Activated CD4-positive, alpha-beta memory T cell treated with anti-CD3 and anti-CD28 coated beads, Interleukin-2, amount 10 ng/mL, durations not matched to agents 7 days and 5 days (primary cell): ENCODE results near the gene TRNAU1AP. TPM values are rescaled to one million over a fixed set of nuclear protein-coding genes. Genes with fewer than 3 reads are reported as not detected.

Experiments
- CTCF ChIA-PET: fragments of 350-600 bp; sonication (Branson Sonifier 250); formaldehyde crosslinking; loops from one replicate; lab custom pipeline; 2021; ENCODE audit warnings: antibody characterized with exemption, inconsistent platforms; lab: Charles Lee
- POLR2A ChIA-PET: fragments of 350-600 bp; sonication (Branson Sonifier 250); formaldehyde crosslinking; loops from one replicate; lab custom pipeline; 2021; ENCODE audit warnings: antibody characterized with exemption; lab: Charles Lee
- DNase-seq: peaks from one replicate; pipeline ENCODE4 v3.0.0-alpha.2; 2020
- H3K27ac Mint-ChIP-seq: one replicate; pipeline ENCODE4 v1.8.0; 2021; ENCODE audit warnings: mild to moderate bottlenecking, mixed read lengths
- H3K27me3 Mint-ChIP-seq: one replicate; pipeline ENCODE4 v1.8.0; 2021; ENCODE audit warnings: mixed read lengths
- H3K36me3 Mint-ChIP-seq: one replicate; pipeline ENCODE4 v1.8.0; 2021; ENCODE audit warnings: low read depth, mixed read lengths
- H3K4me1 Mint-ChIP-seq: one replicate; pipeline ENCODE4 v1.8.0; 2021; ENCODE audit warnings: mixed read lengths
- H3K4me3 Mint-ChIP-seq: one replicate; pipeline ENCODE4 v1.8.0; 2021; ENCODE audit warnings: mild to moderate bottlenecking, mixed read lengths
- H3K9me3 Mint-ChIP-seq: one replicate; pipeline ENCODE4 v1.8.0; 2021; ENCODE audit warnings: mixed read lengths
- total RNA-seq, 2 experiments: library from RNA; stranded (reverse); gene quantifications; one replicate each; pipeline ENCODE4 v1.2.3, GENCODE V29; 2021

The TRNAU1AP gene
- 10 to 100 TPM; 56.9 to 58.9 TPM for total RNA-seq

GRCh38 chr1:28552758-28553663, at the start of gene TRNAU1AP:
TSS of gene TRNAU1AP (plus strand) at chr1:28553085. CDS start at chr1:28553111, 26 bp downstream.
- no peaks in the 10 kb centered on the region for H3K27me3 Mint-ChIP-seq
- CTCF ChIA-PET, result interaction anchor here (0.6 to 5.5 kb wide), 7 partner anchors 28 to 324 kb away, joined by 3 to 36 read pairs (median 5); no protein-coding TSS in a partner anchor
- POLR2A ChIA-PET, result interaction anchor here (0.5 to 10.6 kb wide), 24 partner anchors 9 to 628 kb away, joined by 3 to 185 read pairs (median 4); partner anchors contain the start of genes RCC1, RNU11, SESN2 and SRSF4
- H3K4me3 Mint-ChIP-seq, result peak within 1 kb of the TSS; percentile 92
- peak; percentile 98 for DNase-seq
- H3K4me1 Mint-ChIP-seq, result peaks cover 29% of the 10 kb centered on the region
- H3K27ac Mint-ChIP-seq, result peak within 1 kb of the TSS; percentile 91
- no peaks in the 10 kb centered on the region for H3K9me3 Mint-ChIP-seq
- peaks cover 29% of the 10 kb centered on the region for H3K36me3 Mint-ChIP-seq

- ChIA-PET POLR2A (no interaction called here), CTCF (interaction anchor here (0.7 to 1.3 kb wide), 2 partner anchors 91 to 234 kb away, joined by 4 to 5 read pairs; partner anchors contain the start of gene YTHDF2)
- Mint-ChIP-seq H3K27me3 (no peaks in the 10 kb centered on the region), H3K36me3 (peaks cover 28% of the 10 kb centered on the region), H3K9me3 (no peaks in the 10 kb centered on the region), H3K4me1 (peaks cover 17% of the 10 kb centered on the region), H3K27ac (no peak overlapping the region), H3K4me3 (no peak overlapping the region)
- DNase-seq, result no peak
These were observed 49.8 kb upstream of the TRNAU1AP start for GRCh38 chr1:28503117-28503516.

GRCh38 chr1:28505406-28506187, 47.3 kb upstream of the TRNAU1AP start, which contains the start of gene RCC1:
TSS of gene RCC1 (plus strand) at chr1:28506043. CDS start at chr1:28529867, 23,824 bp downstream.
- Mint-ChIP-seq H3K4me1 (peaks cover 42% of the 10 kb centered on the region), H3K9me3 (no peaks in the 10 kb centered on the region), H3K27me3 (no peaks in the 10 kb centered on the region), H3K27ac (peak within 1 kb of the TSS; percentile 97), H3K36me3 (peaks cover 53% of the 10 kb centered on the region), H3K4me3 (peak within 1 kb of the TSS; percentile 98)
- ChIA-PET POLR2A (interaction anchor here (0.7 to 14.5 kb wide), 24 partner anchors 11 to 676 kb away, joined by 3 to 264 read pairs (median 6); partner anchors contain the start of genes EYA3, GMEB1, MED18 and PHACTR4), CTCF (interaction anchor here (1.2 to 2.7 kb wide), 4 partner anchors 95 to 257 kb away, joined by 3 to 9 read pairs (median 8); no protein-coding TSS in a partner anchor)
- peak; percentile 97 for DNase-seq

DNA sequence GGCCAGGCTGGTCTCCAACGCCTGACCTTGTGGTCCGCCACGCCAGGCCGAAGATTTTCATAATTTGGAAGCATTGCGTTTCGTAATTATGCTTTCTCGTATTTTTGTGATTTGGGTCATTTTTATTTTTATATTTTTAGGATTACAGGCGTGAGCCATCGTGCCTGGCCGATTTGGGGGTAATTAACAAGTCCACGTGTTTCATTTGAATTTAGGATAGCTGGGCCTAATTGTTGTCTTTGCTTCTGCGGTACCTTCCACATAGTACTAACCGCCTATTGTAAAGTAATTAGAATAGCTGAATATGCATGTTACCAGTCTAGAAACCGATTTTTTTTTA, 46.0 kb upstream of the TRNAU1AP start:
- peak overlapping the region; percentile 98 for H3K4me3 Mint-ChIP-seq
- H3K4me1 Mint-ChIP-seq, result peaks cover 47% of the 10 kb centered on the region
- CTCF ChIA-PET, result interaction anchor here (0.6 to 2.7 kb wide), 6 partner anchors 75 to 1706 kb away, joined by 3 to 9 read pairs (median 6); no protein-coding TSS in a partner anchor
- no peaks in the 10 kb centered on the region for H3K9me3 Mint-ChIP-seq
- H3K27me3 Mint-ChIP-seq, result no peaks in the 10 kb centered on the region
- peaks cover 64% of the 10 kb centered on the region for H3K36me3 Mint-ChIP-seq
- H3K27ac Mint-ChIP-seq, result peak overlapping the region; percentile 97
- POLR2A ChIA-PET, result interaction anchor here (0.6 to 14.5 kb wide), 18 partner anchors 11 to 983 kb away, joined by 3 to 264 read pairs (median 10); partner anchors contain the start of genes EYA3, GMEB1, MED18 and PHACTR4
- DNase-seq, result no peak

GRCh38 chr1:28507247-28507645, 45.6 kb upstream of the TRNAU1AP start:
- no peak for DNase-seq

GRCh38 chr1:28507646-28508434, 45.0 kb upstream of the TRNAU1AP start:
- H3K4me1 Mint-ChIP-seq, result peaks cover 55% of the 10 kb centered on the region
- no peak for DNase-seq
- peak overlapping the region; percentile 97 for H3K27ac Mint-ChIP-seq
- H3K36me3 Mint-ChIP-seq, result peaks cover 74% of the 10 kb centered on the region
- H3K9me3 Mint-ChIP-seq, result no peaks in the 10 kb centered on the region
- POLR2A ChIA-PET, result interaction anchor here (0.6 to 14.5 kb wide), 21 partner anchors 11 to 674 kb away, joined by 3 to 264 read pairs (median 9); partner anchors contain the start of genes ATP5IF1, EYA3, GMEB1 and MED18
- H3K27me3 Mint-ChIP-seq, result no peaks in the 10 kb centered on the region
- peak overlapping the region; percentile 98 for H3K4me3 Mint-ChIP-seq
- CTCF ChIA-PET, result interaction anchor here (0.6 to 2.8 kb wide), 11 partner anchors 10 to 1707 kb away, joined by 3 to 12 read pairs (median 5); partner anchors contain the start of gene TAF12

More at GRCh38 chr1:28507247-28507645, 45.6 kb upstream of the TRNAU1AP start:
- Mint-ChIP-seq H3K9me3 (no peaks in the 10 kb centered on the region), H3K4me1 (peaks cover 49% of the 10 kb centered on the region), H3K27ac (peak overlapping the region; percentile 97), H3K36me3 (peaks cover 68% of the 10 kb centered on the region), H3K27me3 (no peaks in the 10 kb centered on the region), H3K4me3 (peak overlapping the region; percentile 98)
- ChIA-PET POLR2A (interaction anchor here (0.6 to 14.5 kb wide), 21 partner anchors 11 to 984 kb away, joined by 3 to 264 read pairs (median 9); partner anchors contain the start of genes EYA3, GMEB1, MED18 and PHACTR4), CTCF (interaction anchor here (0.6 to 2.7 kb wide), 9 partner anchors 11 to 1706 kb away, joined by 3 to 9 read pairs (median 5); partner anchors contain the start of gene TAF12)

GRCh38 chr1:28508435-28508754, 44.5 kb upstream of the TRNAU1AP start:
- no peak for DNase-seq
- Mint-ChIP-seq H3K27ac (peak overlapping the region; percentile 97), H3K9me3 (no peaks in the 10 kb centered on the region), H3K36me3 (peaks cover 76% of the 10 kb centered on the region), H3K4me3 (peak overlapping the region; percentile 98), H3K4me1 (peaks cover 57% of the 10 kb centered on the region), H3K27me3 (no peaks in the 10 kb centered on the region)
- POLR2A ChIA-PET, result interaction anchor here (0.7 to 14.5 kb wide), 18 partner anchors 10 to 673 kb away, joined by 3 to 264 read pairs (median 10); partner anchors contain the start of genes ATP5IF1, GMEB1, MED18 and RNU11
- CTCF ChIA-PET, result interaction anchor here (0.6 to 2.8 kb wide), 8 partner anchors 9 to 260 kb away, joined by 3 to 12 read pairs (median 5); partner anchors contain the start of gene TRNAU1AP

- peaks cover 87% of the 10 kb centered on the region for H3K36me3 Mint-ChIP-seq
- H3K4me1 Mint-ChIP-seq, result peaks cover 62% of the 10 kb centered on the region
- H3K27ac Mint-ChIP-seq, result peak overlapping the region; percentile 97
- POLR2A ChIA-PET, result interaction anchor here (1.0 to 14.5 kb wide), 18 partner anchors 9 to 672 kb away, joined by 3 to 264 read pairs (median 8); partner anchors contain the start of genes GMEB1, MED18, PHACTR4 and RNU11
- CTCF ChIA-PET, result interaction anchor here (0.6 to 2.8 kb wide), 5 partner anchors 11 to 241 kb away, joined by 3 to 12 read pairs (median 4); partner anchors contain the start of gene TRNAU1AP
- no peak for DNase-seq
- H3K9me3 Mint-ChIP-seq, result no peaks in the 10 kb centered on the region
- H3K4me3 Mint-ChIP-seq, result peak overlapping the region; percentile 98
- H3K27me3 Mint-ChIP-seq, result no peaks in the 10 kb centered on the region
These were observed 43.1 kb upstream of the TRNAU1AP start for GRCh38 chr1:28509705-28510272.

DNA sequence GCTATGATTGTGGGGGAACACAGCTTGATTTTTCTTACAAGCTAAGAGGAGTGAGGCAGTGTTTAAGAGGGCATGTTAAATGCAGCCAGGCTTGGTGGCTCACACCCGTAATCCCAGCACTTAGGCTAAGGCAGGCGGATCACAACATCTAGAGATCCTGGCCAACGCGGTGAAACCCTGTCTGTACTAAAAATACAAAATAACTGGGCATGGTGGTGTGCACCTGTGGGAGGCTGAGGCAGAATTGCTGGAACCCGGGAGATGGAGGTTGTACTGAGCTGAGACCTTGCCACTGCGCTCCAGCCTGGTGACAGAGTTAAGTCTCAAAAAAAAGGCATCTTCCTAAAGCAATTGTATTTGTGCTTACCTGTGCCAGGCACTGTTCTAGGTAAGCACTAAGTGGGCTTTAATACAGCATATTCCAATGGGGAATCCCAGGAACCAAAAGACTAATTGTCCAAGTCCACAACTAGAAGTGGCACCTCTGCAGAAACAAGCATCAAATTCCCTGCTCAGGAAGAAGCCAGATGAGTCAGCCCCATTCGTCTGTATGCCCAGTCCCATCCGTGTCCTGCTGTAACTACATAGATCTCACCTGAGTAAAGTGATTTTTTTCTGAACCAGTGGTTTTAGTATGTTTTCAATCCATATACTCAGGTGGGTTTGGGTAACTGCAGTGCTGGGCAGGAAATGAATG, 42.5 kb upstream of the TRNAU1AP start:
- Mint-ChIP-seq H3K27ac (peak overlapping the region; percentile 97), H3K4me1 (peaks cover 61% of the 10 kb centered on the region), H3K9me3 (no peaks in the 10 kb centered on the region), H3K27me3 (no peaks in the 10 kb centered on the region), H3K4me3 (peak overlapping the region; percentile 98), H3K36me3 (peaks cover 90% of the 10 kb centered on the region)
- no peak for DNase-seq
- CTCF ChIA-PET, result interaction anchor here (0.6 to 2.8 kb wide), 4 partner anchors 43 to 241 kb away, joined by 3 to 12 read pairs (median 4); partner anchors contain the start of gene TRNAU1AP
- POLR2A ChIA-PET, result interaction anchor here (1.0 to 14.5 kb wide), 19 partner anchors 8 to 671 kb away, joined by 3 to 264 read pairs (median 5); partner anchors contain the start of genes GMEB1, MED18, PHACTR4 and RNU11

DNA sequence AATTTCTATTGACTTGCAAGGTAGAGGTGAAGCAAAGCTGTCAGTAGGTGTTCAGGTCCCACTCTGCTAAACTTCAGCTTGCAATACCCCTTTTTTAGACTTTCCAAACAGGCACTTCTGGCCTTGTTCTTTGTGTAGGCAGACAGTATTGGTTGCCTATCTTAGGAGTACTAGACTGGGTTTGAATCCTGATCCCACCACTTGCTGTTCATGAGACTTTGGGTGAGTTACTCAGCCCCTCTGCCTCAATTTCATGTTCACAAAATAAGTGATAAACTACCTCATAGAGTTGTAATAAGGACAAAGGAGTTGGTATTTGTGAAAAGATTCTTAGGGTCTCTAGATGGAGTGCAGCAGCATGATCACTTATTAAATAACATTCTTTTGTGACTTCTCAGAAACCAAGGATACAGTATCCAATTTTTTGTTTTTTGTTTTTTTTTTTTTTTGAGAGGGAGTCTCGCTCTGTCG, 41.9 kb upstream of the TRNAU1AP start:
- H3K9me3 Mint-ChIP-seq, result no peaks in the 10 kb centered on the region
- no peaks in the 10 kb centered on the region for H3K27me3 Mint-ChIP-seq
- H3K36me3 Mint-ChIP-seq, result peaks cover 84% of the 10 kb centered on the region
- peak overlapping the region; percentile 98 for H3K4me3 Mint-ChIP-seq
- H3K27ac Mint-ChIP-seq, result peak overlapping the region; percentile 97
- peaks cover 58% of the 10 kb centered on the region for H3K4me1 Mint-ChIP-seq
- ChIA-PET POLR2A (interaction anchor here (0.6 to 14.5 kb wide), 12 partner anchors 7 to 263 kb away, joined by 3 to 264 read pairs (median 17); partner anchors contain the start of genes GMEB1, MED18, PHACTR4 and TAF12), CTCF (interaction anchor here (1.7 kb wide), 1 partner anchor 101 kb away, joined by 5 read pairs; no protein-coding TSS in a partner anchor)
- no peak for DNase-seq
